Central memory CD8-positive, alpha-beta T cell (primary cell): Measurements from ENCODE around the gene MBNL2.

ENCODE experiments used
- ATAC-seq: fragments of 150-1000 bp; cut with Tn5 transposase; replicated peaks from 2 replicates; pipeline ENCODE4 v1.10.0; 2022; ENCODE audit warnings: mild to moderate bottlenecking, moderate FRiP score, moderate number of reproducible peaks; ENCODE audit not compliant: poor library complexity, severe bottlenecking; ENCODE audit errors: extremely low read depth
- DNase-seq, 2 donors: peaks; one replicate each; pipeline ENCODE4 v3.0.0; 2021; ENCODE audit warnings: low spot score in 2 of 2
- H3K27ac Mint-ChIP-seq: one replicate; pipeline ENCODE4 v1.8.0; 2022; ENCODE audit warnings: low read depth, mild to moderate bottlenecking, moderate library complexity, mixed read lengths
- H3K27me3 Mint-ChIP-seq: one replicate; pipeline ENCODE4 v1.8.0; 2022; ENCODE audit warnings: mixed read lengths
- H3K36me3 Mint-ChIP-seq: one replicate; pipeline ENCODE4 v1.8.0; 2022; ENCODE audit warnings: mild to moderate bottlenecking, moderate library complexity, mixed read lengths; ENCODE audit not compliant: insufficient read depth
- H3K4me1 Mint-ChIP-seq: one replicate; pipeline ENCODE4 v1.8.0; 2022; ENCODE audit warnings: mixed read lengths
- H3K4me3 Mint-ChIP-seq: one replicate; pipeline ENCODE4 v1.8.0; 2022; ENCODE audit warnings: mild to moderate bottlenecking, moderate library complexity, mixed read lengths
- H3K9me3 Mint-ChIP-seq: one replicate; pipeline ENCODE4 v1.8.0; 2022; ENCODE audit warnings: mixed read lengths

MBNL2 gene

GRCh38 chr13:97239943-97240787, 18.0 kb downstream of the MBNL2 start:
- peaks cover 85% of the 10 kb centered on the region for H3K4me1 Mint-ChIP-seq
- H3K4me3 Mint-ChIP-seq, result no peak overlapping the region
- no peaks in the 10 kb centered on the region for H3K27me3 Mint-ChIP-seq
- no peak for DNase-seq
- H3K27ac Mint-ChIP-seq, result no peak overlapping the region
- no peaks in the 10 kb centered on the region for H3K9me3 Mint-ChIP-seq
- H3K36me3 Mint-ChIP-seq, result peaks cover 5% of the 10 kb centered on the region
- ATAC-seq, result no peak

- Mint-ChIP-seq H3K4me1 (peaks cover 78% of the 10 kb centered on the region), H3K36me3 (peaks cover 5% of the 10 kb centered on the region), H3K27ac (no peak overlapping the region), H3K4me3 (no peak overlapping the region), H3K9me3 (no peaks in the 10 kb centered on the region), H3K27me3 (no peaks in the 10 kb centered on the region)
- DNase-seq (no peak), ATAC-seq (no peak)
Measured at GRCh38 chr13:97240788-97241734, 18.9 kb downstream of the MBNL2 start.

- DNase-seq, result no peak
- Mint-ChIP-seq H3K27ac (no peak overlapping the region), H3K36me3 (peaks cover 5% of the 10 kb centered on the region), H3K9me3 (no peaks in the 10 kb centered on the region), H3K4me1 (peaks cover 71% of the 10 kb centered on the region), H3K4me3 (no peak overlapping the region), H3K27me3 (no peaks in the 10 kb centered on the region)
- ATAC-seq, result no peak
Measured at GRCh38 chr13:97241761-97242160, 19.6 kb downstream of the MBNL2 start.

- DNase-seq (no peak), ATAC-seq (no peak)
- Mint-ChIP-seq H3K36me3 (peaks cover 5% of the 10 kb centered on the region), H3K4me1 (peaks cover 59% of the 10 kb centered on the region), H3K27me3 (no peaks in the 10 kb centered on the region), H3K27ac (peak overlapping the region; percentile 39), H3K4me3 (no peak overlapping the region), H3K9me3 (no peaks in the 10 kb centered on the region)
Measured at GRCh38 chr13:97242755-97243497, 20.8 kb downstream of the MBNL2 start.

GRCh38 chr13:97243915-97244781, 22.0 kb downstream of the MBNL2 start:
- DNase-seq (no peak), ATAC-seq (no peak)
- Mint-ChIP-seq H3K4me3 (no peak overlapping the region), H3K9me3 (no peaks in the 10 kb centered on the region), H3K27ac (no peak overlapping the region), H3K36me3 (no peaks in the 10 kb centered on the region), H3K4me1 (peaks cover 47% of the 10 kb centered on the region), H3K27me3 (no peaks in the 10 kb centered on the region)

GRCh38 chr13:97245011-97245410, 22.9 kb downstream of the MBNL2 start:
- no peaks in the 10 kb centered on the region for H3K27me3 Mint-ChIP-seq
- DNase-seq (no peak), ATAC-seq (no peak)
- no peak overlapping the region for H3K4me3 Mint-ChIP-seq
- H3K27ac Mint-ChIP-seq, result no peak overlapping the region
- H3K36me3 Mint-ChIP-seq, result no peaks in the 10 kb centered on the region
- no peaks in the 10 kb centered on the region for H3K9me3 Mint-ChIP-seq
- H3K4me1 Mint-ChIP-seq, result peaks cover 43% of the 10 kb centered on the region

GRCh38 chr13:97246596-97247158, 24.5 kb downstream of the MBNL2 start:
- no peak for DNase-seq
- Mint-ChIP-seq H3K36me3 (peaks cover 1% of the 10 kb centered on the region), H3K27ac (no peak overlapping the region), H3K4me3 (no peak overlapping the region), H3K4me1 (peaks cover 40% of the 10 kb centered on the region), H3K9me3 (no peaks in the 10 kb centered on the region), H3K27me3 (no peaks in the 10 kb centered on the region)
- no peak for ATAC-seq

GRCh38 chr13:97248243-97248642, 26.1 kb downstream of the MBNL2 start:
- H3K4me3 Mint-ChIP-seq, result no peak overlapping the region
- no peak for ATAC-seq
- DNase-seq, result no peak
- H3K27me3 Mint-ChIP-seq, result no peaks in the 10 kb centered on the region
- peaks cover 25% of the 10 kb centered on the region for H3K4me1 Mint-ChIP-seq
- H3K27ac Mint-ChIP-seq, result no peak overlapping the region
- peaks cover 1% of the 10 kb centered on the region for H3K36me3 Mint-ChIP-seq
- no peaks in the 10 kb centered on the region for H3K9me3 Mint-ChIP-seq

GRCh38 chr13:97249093-97249795, 27.1 kb downstream of the MBNL2 start:
- peaks cover 15% of the 10 kb centered on the region for H3K4me1 Mint-ChIP-seq
- H3K27ac Mint-ChIP-seq, result no peak overlapping the region
- H3K36me3 Mint-ChIP-seq, result peaks cover 1% of the 10 kb centered on the region
- ATAC-seq, result no peak
- H3K9me3 Mint-ChIP-seq, result no peaks in the 10 kb centered on the region
- H3K4me3 Mint-ChIP-seq, result no peak overlapping the region
- no peak for DNase-seq
- H3K27me3 Mint-ChIP-seq, result no peaks in the 10 kb centered on the region

- peak overlapping the region; percentile 20 for H3K27ac Mint-ChIP-seq
Measured at GRCh38 chr13:97249796-97250495, 27.8 kb downstream of the MBNL2 start.

More at GRCh38 chr13:97249796-97250495, 27.8 kb downstream of the MBNL2 start:
- Mint-ChIP-seq H3K4me1 (peaks cover 12% of the 10 kb centered on the region), H3K27me3 (no peaks in the 10 kb centered on the region), H3K36me3 (peaks cover 1% of the 10 kb centered on the region), H3K9me3 (no peaks in the 10 kb centered on the region), H3K4me3 (no peak overlapping the region)
- ATAC-seq (no peak), DNase-seq (no peak)
